NOMO-1 treated with dmso at 0.1 percent for 144 hours (cell line): ENCODE results near the gene DHPS.
A peak's percentile ranks its signal among the peaks of the same experiment; 100 is the strongest.
"Not testable (repeated sequence)": the region's sequence is repeated elsewhere in the genome, so short reads cannot be mapped to it uniquely, and the experiment has no call there.

Experiments
- DNase-seq: peaks from one replicate; lab custom pipeline; 2025; ENCODE audit not compliant: unreplicated experiment; lab: John Stamatoyannopoulos, UW

The DHPS gene

GRCh38 chr19:12647490-12648071 lies 34.1 kb downstream of the DHPS start:
- DNase-seq: no peak

DNA sequence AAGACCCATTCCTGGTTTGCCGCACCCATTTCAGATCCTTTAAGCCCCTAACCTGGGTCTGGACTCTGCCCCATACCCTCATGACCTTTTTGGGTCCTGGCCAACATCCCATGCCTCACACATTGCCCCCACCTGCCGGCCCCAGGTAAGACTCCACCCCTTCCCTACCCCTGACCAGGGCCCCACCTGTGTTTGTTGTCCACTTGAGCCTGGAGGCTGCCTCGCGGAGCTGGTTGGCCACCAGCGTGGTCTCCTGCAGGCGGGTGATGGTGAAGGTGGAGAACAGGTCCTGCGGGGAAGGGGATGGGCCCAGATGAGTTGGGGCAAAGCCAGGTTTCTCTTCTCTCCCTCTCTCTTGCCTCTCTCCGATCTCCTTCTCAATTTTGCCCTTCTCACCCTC lies 34.6 kb downstream of the DHPS start:
- no peak for DNase-seq

GRCh38 chr19:12646551-12646950 lies 35.1 kb downstream of the DHPS start:
- DNase-seq: no peak

DNA sequence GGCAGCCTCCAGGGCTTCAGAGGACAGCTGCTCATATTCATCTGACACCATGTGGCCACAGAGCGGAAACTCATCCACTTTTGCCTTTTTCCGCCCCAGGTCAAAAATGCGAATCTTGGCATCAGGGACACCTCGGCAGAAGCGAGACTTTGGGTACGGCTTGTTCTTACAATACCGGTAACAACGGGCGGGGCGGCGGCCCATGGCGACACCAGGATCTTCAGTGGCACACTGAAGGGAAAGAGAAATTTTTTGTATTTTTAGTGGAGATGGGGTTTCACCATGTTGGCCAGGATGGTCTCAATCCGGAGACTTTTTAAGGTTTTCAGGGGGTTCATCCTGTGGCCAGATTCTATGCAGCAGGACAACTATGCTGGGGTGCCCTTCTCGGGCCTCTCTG lies 38.0 kb downstream of the DHPS start:
- not testable (repeated sequence) for DNase-seq

DNA sequence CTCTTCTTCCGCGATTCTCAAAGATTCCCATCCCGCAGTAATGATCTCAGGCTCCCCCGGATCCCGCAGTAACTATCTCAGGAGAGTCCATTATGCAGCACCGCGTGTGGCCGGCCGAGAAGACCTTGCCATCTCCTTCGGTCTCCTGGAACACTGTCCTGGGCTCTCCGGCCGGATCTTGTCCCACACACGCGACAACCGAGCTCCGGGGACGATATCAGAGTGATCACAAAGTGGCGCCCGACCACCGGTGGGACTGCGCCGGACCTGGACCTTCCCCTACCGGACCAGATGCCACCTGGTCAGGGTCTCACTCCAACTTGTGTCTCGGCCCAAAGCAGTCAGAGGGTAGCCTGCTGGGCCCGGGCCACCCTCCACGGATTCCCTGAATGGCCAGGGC lies 39.2 kb downstream of the DHPS start:
- DNase-seq: no peak

DNA sequence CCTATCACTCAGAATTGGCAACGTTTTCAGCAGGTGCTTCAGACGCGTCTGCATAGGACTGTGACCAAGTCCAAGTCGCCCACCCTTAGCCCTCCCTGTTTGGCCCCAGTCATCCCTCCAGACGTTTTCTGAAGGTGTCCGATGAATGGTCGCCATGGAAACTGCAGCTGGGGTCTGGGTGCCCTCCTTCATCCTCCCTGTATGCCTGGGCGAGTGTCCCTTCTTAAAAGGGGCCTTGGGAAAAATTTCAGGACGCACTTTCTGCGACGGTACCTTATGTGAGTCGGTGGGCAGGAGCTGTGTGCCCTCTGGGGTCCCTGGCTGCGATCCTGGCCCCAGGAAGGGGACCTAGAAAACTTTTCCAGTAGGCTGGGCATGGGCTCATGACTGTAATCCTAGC lies 40.2 kb downstream of the DHPS start:
- no peak for DNase-seq

DNA sequence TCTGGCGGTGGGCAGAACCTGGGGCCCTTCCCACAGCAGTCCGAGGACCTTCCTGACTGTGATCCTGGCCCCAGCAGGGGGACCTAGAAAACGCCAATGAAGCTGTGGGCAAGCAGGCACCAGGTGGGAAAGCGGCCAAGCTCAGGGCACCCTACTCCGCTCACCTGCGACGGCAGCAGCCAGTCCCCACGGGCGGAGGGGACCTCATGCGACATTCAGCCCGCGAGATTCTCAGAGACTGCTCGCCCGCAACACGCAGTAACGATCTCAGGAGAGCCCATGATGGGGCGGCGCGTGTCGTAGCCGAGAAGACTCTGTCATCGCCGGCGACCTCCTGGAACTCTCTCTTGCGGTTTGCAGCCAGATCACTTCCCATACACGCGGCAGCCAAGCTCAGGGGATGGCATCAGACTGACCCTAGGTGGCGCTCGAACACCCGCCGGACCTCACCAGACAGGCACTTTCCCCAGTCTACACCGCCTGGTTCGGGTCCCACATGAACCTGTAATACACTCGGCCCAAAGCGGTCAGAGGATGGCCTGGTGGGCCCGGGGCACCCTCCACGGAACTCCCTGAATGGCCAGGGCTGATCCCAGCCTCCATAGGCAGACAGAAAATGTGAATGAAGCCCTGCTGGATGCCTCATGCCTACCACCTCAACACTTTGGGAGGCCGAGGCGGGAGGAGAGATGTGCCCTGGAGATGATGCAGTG lies 41.6 kb downstream of the DHPS start:
- DNase-seq: peak; percentile 72

- no peak for DNase-seq
These were observed 43.0 kb downstream of the DHPS start for GRCh38 chr19:12638611-12639182.

DNA sequence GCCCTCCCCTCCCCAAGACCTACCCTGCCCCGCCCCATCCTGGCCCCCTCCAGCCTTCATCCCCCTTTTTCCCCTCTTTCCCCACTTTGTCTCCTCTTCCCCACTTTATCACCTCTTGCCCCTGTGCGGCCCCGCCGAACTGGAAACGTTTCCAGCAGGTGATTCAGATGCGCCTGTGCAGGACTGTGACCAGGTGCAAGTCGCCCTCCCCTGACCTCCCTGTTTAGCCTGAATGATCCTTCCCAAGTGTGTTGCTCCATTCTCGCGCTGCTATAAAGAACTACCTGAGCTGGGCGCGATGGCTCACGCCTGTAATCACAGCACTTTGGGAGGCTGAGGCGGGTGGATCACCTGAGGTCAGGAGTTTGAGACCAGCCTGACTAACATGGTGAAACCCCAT lies 45.0 kb downstream of the DHPS start:
- no peak for DNase-seq

DNA sequence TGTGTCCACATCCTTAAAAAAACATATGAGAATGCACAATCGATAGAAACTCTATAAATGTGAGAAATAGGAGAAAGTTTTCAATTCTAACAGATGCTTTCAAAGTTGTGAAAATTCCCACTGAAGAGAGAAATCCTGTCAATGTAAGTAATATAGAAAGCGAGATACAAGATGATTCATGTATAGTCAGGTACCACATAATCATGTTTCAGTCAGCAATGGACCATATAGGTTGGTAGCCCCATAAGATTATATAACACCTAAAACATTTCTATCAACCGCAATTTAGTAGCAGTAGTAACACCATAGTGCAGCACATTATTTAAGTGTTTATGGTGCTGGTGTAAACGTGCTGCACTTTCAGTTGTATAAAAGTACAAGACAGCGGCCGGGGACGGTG lies 52.5 kb downstream of the DHPS start:
- DNase-seq: no peak

GRCh38 chr19:12628040-12629022 lies 53.3 kb downstream of the DHPS start:
- no peak for DNase-seq

GRCh38 chr19:12626958-12627357 lies 54.7 kb downstream of the DHPS start:
- no peak for DNase-seq
